CD8-positive, alpha-beta memory T cell (primary cell): ENCODE data around the gene ZCWPW1. TPM values are rescaled to one million over a fixed set of nuclear protein-coding genes. Genes with fewer than 3 reads are reported as not detected.
"Not testable (repeated sequence)": the region's sequence is repeated elsewhere in the genome, so short reads cannot be mapped to it uniquely, and the experiment has no call there.

Source experiments
- CTCF ChIA-PET: fragments of 350-600 bp; sonication (Branson Sonifier 250); formaldehyde crosslinking; loops from one replicate; lab custom pipeline; 2021; ENCODE audit warnings: antibody characterized with exemption; lab: Charles Lee
- POLR2A ChIA-PET: fragments of 350-600 bp; sonication (Branson Sonifier 250); formaldehyde crosslinking; loops from one replicate; lab custom pipeline; 2021; ENCODE audit warnings: antibody characterized with exemption; lab: Charles Lee
- DNase-seq, 5 donors: peaks; one replicate each; pipeline versions ENCODE4 v3.0.0 to v3.0.0-alpha.2; 2020 to 2022; ENCODE audit warnings: mixed read lengths in 1 of 5
- H3K27ac ChIP-seq: one replicate; pipeline ENCODE4 v1.7.0; 2013; ENCODE audit warnings: low read depth, mild to moderate bottlenecking, low read length, moderate library complexity
- H3K27me3 ChIP-seq: 2 replicates; pipeline ENCODE4 v1.7.0; 2013; ENCODE audit warnings: low read length, mild to moderate bottlenecking; ENCODE audit not compliant: insufficient read depth, poor library complexity, severe bottlenecking
- H3K36me3 ChIP-seq: 2 replicates; pipeline ENCODE4 v1.7.0; 2013; ENCODE audit warnings: mild to moderate bottlenecking, low read length, moderate library complexity; ENCODE audit not compliant: insufficient read depth
- H3K4me1 ChIP-seq: 2 replicates; pipeline ENCODE4 v1.7.0; 2013; ENCODE audit warnings: mild to moderate bottlenecking, low read length, moderate library complexity; ENCODE audit not compliant: insufficient read depth
- H3K4me3 ChIP-seq: 2 replicates; pipeline ENCODE4 v1.7.0; 2013; ENCODE audit warnings: mild to moderate bottlenecking, low read length
- H3K9me3 ChIP-seq: 2 replicates; pipeline ENCODE4 v1.7.0; 2013; ENCODE audit warnings: mild to moderate bottlenecking, low read length
- H3K27ac Mint-ChIP-seq, 8 donors: one replicate each; pipeline ENCODE4 v1.8.0; 2020 to 2021; ENCODE audit warnings: mixed read lengths in 8 of 8, mild to moderate bottlenecking in 6 of 8, inconsistent platforms in 3 of 8, moderate library complexity in 3 of 8
- H3K27me3 Mint-ChIP-seq, 2 donors: one replicate each; pipeline ENCODE4 v1.8.0; 2020 to 2021; ENCODE audit warnings: mixed read lengths in 2 of 2, mild to moderate bottlenecking in 1 of 2, moderate library complexity in 1 of 2
- H3K36me3 Mint-ChIP-seq, 3 donors: one replicate each; pipeline ENCODE4 v1.8.0; 2020 to 2021; ENCODE audit warnings: mixed read lengths in 3 of 3, inconsistent platforms in 1 of 3, mild to moderate bottlenecking in 1 of 3
- H3K4me1 Mint-ChIP-seq, 3 donors: one replicate each; pipeline ENCODE4 v1.8.0; 2020 to 2021; ENCODE audit warnings: mixed read lengths in 3 of 3, inconsistent platforms in 1 of 3, mild to moderate bottlenecking in 1 of 3
- H3K4me3 Mint-ChIP-seq, 7 donors: one replicate each; pipeline ENCODE4 v1.8.0; 2020 to 2021; ENCODE audit warnings: mixed read lengths in 7 of 7, mild to moderate bottlenecking in 6 of 7, moderate library complexity in 4 of 7, inconsistent platforms in 2 of 7
- H3K9me3 Mint-ChIP-seq, 5 donors: one replicate each; pipeline ENCODE4 v1.8.0; 2020 to 2022; ENCODE audit warnings: mixed read lengths in 5 of 5, mild to moderate bottlenecking in 3 of 5, moderate library complexity in 2 of 5, inconsistent platforms in 1 of 5
- polyA plus RNA-seq: library from polyadenylated mRNA; unstranded; fragments of 300-500 nt; fragmentation: Illumina TruSeq; gene quantifications from one replicate; pipeline ENCODE4 v1.2.3, GENCODE V29; 2021
- total RNA-seq, 2 experiments: library from RNA; stranded (reverse); gene quantifications; one replicate each; pipeline ENCODE4 v1.2.3, GENCODE V29; 2021

The ZCWPW1 gene
- total and polyA plus RNA-seq, 3 experiments from 2014 or later: 4.3 to 6.5 (median 5.0) TPM

- no peak for DNase-seq
- ChIA-PET POLR2A (no interaction called here), CTCF (no interaction called here)
- Mint-ChIP-seq H3K4me1 (peaks cover 0 to 7% (median 3%) of the 10 kb centered on the region in 3 donors), H3K36me3 (no peaks in the 10 kb centered on the region), H3K27me3 (peaks cover 4 to 21% of the 10 kb centered on the region in 2 donors), H3K27ac (no peak overlapping the region), H3K4me3 (no peak overlapping the region), H3K9me3 (no peaks in the 10 kb centered on the region)
- H3K4me1 ChIP-seq: no peaks in the 10 kb centered on the region
- H3K36me3 ChIP-seq: no peaks in the 10 kb centered on the region
- no peaks in the 10 kb centered on the region for H3K9me3 ChIP-seq
- no peak overlapping the region for H3K27ac ChIP-seq
- no peak overlapping the region for H3K4me3 ChIP-seq
- no peaks in the 10 kb centered on the region for H3K27me3 ChIP-seq
Measured at GRCh38 chr7:100386940-100387339, 41.6 kb downstream of the ZCWPW1 start.

GRCh38 chr7:100384628-100385294, 43.7 kb downstream of the ZCWPW1 start:
- Histone ChIP-seq H3K9me3 (no peaks in the 10 kb centered on the region), H3K27me3 (no peaks in the 10 kb centered on the region), H3K4me3 (no peak overlapping the region), H3K4me1 (no peaks in the 10 kb centered on the region), H3K27ac (no peak overlapping the region), H3K36me3 (no peaks in the 10 kb centered on the region)
- no peak overlapping the region for H3K4me3 Mint-ChIP-seq
- H3K4me1 Mint-ChIP-seq: peaks cover 0 to 7% (median 3%) of the 10 kb centered on the region in 3 donors
- H3K27ac Mint-ChIP-seq: peak overlapping the region in 1 of 8 donors; percentile 15
- ChIA-PET CTCF (no interaction called here), POLR2A (no interaction called here)
- no peak for DNase-seq
- peaks cover 3 to 10% of the 10 kb centered on the region in 2 donors for H3K27me3 Mint-ChIP-seq
- no peaks in the 10 kb centered on the region for H3K9me3 Mint-ChIP-seq
- H3K36me3 Mint-ChIP-seq: no peaks in the 10 kb centered on the region

- not testable (repeated sequence) for H3K4me1 ChIP-seq, H3K27me3 Mint-ChIP-seq, H3K36me3 Mint-ChIP-seq, H3K9me3 Mint-ChIP-seq, H3K36me3 ChIP-seq, H3K4me3 ChIP-seq, H3K9me3 ChIP-seq, DNase-seq, H3K27ac ChIP-seq, H3K27me3 ChIP-seq, H3K4me1 Mint-ChIP-seq
- POLR2A ChIA-PET: interaction anchor here (0.6 kb wide), 1 partner anchor 300 kb away, joined by 3 read pairs; no protein-coding TSS in a partner anchor
- H3K27ac Mint-ChIP-seq: peak overlapping the region in 3 of 8 donors; percentile 38 to 51 (median 43)
- peak overlapping the region in 2 of 7 donors; percentile 8 to 50 for H3K4me3 Mint-ChIP-seq
- CTCF ChIA-PET: interaction anchor here (0.8 kb wide), 1 partner anchor 24 kb away, joined by 4 read pairs; no protein-coding TSS in a partner anchor
Measured at GRCh38 chr7:100382234-100382853, 46.2 kb downstream of the ZCWPW1 start.

- not testable (repeated sequence) for DNase-seq
Measured at GRCh38 chr7:100381531-100382233, 46.8 kb downstream of the ZCWPW1 start.

GRCh38 chr7:100380196-100380595, 48.3 kb downstream of the ZCWPW1 start:
- no peaks in the 10 kb centered on the region for H3K9me3 ChIP-seq
- no peak overlapping the region for H3K4me3 ChIP-seq
- H3K27ac Mint-ChIP-seq: no peak overlapping the region
- no peak overlapping the region for H3K27ac ChIP-seq
- H3K4me3 Mint-ChIP-seq: no peak overlapping the region
- no peaks in the 10 kb centered on the region for H3K4me1 ChIP-seq
- ChIA-PET POLR2A (interaction anchor here (0.6 kb wide), 1 partner anchor 278 kb away, joined by 3 read pairs; no protein-coding TSS in a partner anchor), CTCF (no interaction called here)
- no peak for DNase-seq
- peaks cover 0 to 2% (median 0%) of the 10 kb centered on the region in 3 donors for H3K36me3 Mint-ChIP-seq
- H3K36me3 ChIP-seq: no peaks in the 10 kb centered on the region
- no peaks in the 10 kb centered on the region for H3K27me3 ChIP-seq
- H3K4me1 Mint-ChIP-seq: peaks cover under 1 to 11% (median 3%) of the 10 kb centered on the region in 3 donors
- peaks cover 0 to 3% of the 10 kb centered on the region in 2 donors for H3K27me3 Mint-ChIP-seq
- no peaks in the 10 kb centered on the region for H3K9me3 Mint-ChIP-seq

More at GRCh38 chr7:100381531-100382233, 46.8 kb downstream of the ZCWPW1 start:
- H3K9me3 ChIP-seq, H3K27me3 Mint-ChIP-seq, H3K27me3 ChIP-seq, H3K36me3 ChIP-seq, H3K4me3 ChIP-seq, H3K27ac ChIP-seq, H3K27ac Mint-ChIP-seq, H3K4me1 ChIP-seq, H3K36me3 Mint-ChIP-seq, H3K4me3 Mint-ChIP-seq, H3K4me1 Mint-ChIP-seq, H3K9me3 Mint-ChIP-seq: not testable (repeated sequence)
- ChIA-PET CTCF (interaction anchor here (0.8 kb wide), 2 partner anchors 12 to 25 kb away, joined by 3 to 4 read pairs; no protein-coding TSS in a partner anchor), POLR2A (interaction anchor here (0.5 to 0.6 kb wide), 2 partner anchors 241 to 299 kb away, joined by 3 to 5 read pairs; no protein-coding TSS in a partner anchor)

GRCh38 chr7:100378114-100378755, 50.3 kb downstream of the ZCWPW1 start:
- Histone ChIP-seq H3K27ac (no peak overlapping the region), H3K27me3 (no peaks in the 10 kb centered on the region), H3K36me3 (no peaks in the 10 kb centered on the region), H3K4me3 (no peak overlapping the region), H3K9me3 (no peaks in the 10 kb centered on the region), H3K4me1 (no peaks in the 10 kb centered on the region)
- Mint-ChIP-seq H3K36me3 (peaks cover 0 to 2% (median 2%) of the 10 kb centered on the region in 3 donors), H3K4me1 (peaks cover 9 to 24% (median 11%) of the 10 kb centered on the region in 3 donors), H3K27ac (no peak overlapping the region), H3K4me3 (no peak overlapping the region), H3K27me3 (no peaks in the 10 kb centered on the region), H3K9me3 (no peaks in the 10 kb centered on the region)
- CTCF ChIA-PET: no interaction called here
- POLR2A ChIA-PET: no interaction called here
- no peak for DNase-seq

- Histone ChIP-seq H3K9me3 (no peaks in the 10 kb centered on the region), H3K36me3 (no peaks in the 10 kb centered on the region), H3K4me1 (peaks cover 8% of the 10 kb centered on the region), H3K27me3 (no peaks in the 10 kb centered on the region), H3K27ac (no peak overlapping the region), H3K4me3 (no peak overlapping the region)
- DNase-seq: no peak
- H3K27me3 Mint-ChIP-seq: no peaks in the 10 kb centered on the region
- H3K36me3 Mint-ChIP-seq: peaks cover 0 to 2% (median 2%) of the 10 kb centered on the region in 3 donors
- H3K27ac Mint-ChIP-seq: peak overlapping the region in 1 of 8 donors; percentile 52
- CTCF ChIA-PET: no interaction called here
- POLR2A ChIA-PET: no interaction called here
- peaks cover 11 to 28% (median 14%) of the 10 kb centered on the region in 3 donors for H3K4me1 Mint-ChIP-seq
- no peaks in the 10 kb centered on the region for H3K9me3 Mint-ChIP-seq
- no peak overlapping the region for H3K4me3 Mint-ChIP-seq
Measured at GRCh38 chr7:100376066-100376465, 52.4 kb downstream of the ZCWPW1 start.
